GF-D8 (cell line): ENCODE measurements around the gene ATG7.
"Not testable (repeated sequence)": the region's sequence is repeated elsewhere in the genome, so short reads cannot be mapped to it uniquely, and the experiment has no call there.

Source experiments
- DNase-seq: peaks from one replicate; lab custom pipeline; 2025; lab: John Stamatoyannopoulos, UW

The ATG7 gene

DNA sequence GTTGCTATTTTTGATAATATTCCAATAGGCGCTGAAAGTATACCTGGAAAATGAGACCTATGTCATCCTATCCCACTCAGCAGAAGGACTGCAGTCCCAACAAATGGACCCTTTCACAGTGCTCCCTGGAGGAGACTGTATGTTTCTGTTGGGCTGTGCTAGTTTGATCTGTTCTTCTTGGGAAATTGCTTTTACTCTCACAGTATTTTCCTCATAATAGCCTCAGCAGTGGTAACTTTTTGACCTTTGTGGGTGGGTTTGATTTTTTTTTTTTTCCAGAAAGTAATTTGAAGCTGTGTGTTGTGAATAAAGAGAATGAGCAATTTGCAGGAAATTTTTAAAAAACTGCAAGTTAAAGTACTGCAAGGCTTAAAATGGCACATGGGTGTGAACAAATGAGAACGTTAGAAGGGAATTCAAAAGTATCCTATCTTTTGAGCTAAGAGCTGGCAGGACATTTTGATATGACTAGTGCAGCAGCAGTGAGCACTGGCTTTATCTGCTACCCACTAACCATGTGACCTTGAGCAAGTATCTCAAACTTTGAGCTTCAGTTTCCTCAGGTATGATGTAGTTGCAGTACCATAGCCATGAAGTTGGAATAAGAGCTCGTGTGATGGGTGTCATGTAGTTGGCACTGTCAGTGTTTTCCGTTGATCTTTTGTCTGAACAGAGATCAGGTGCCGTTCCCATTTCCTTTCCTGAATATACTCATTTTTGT is 118.4 kb downstream of the ATG7 start:
- no peak for DNase-seq

DNA sequence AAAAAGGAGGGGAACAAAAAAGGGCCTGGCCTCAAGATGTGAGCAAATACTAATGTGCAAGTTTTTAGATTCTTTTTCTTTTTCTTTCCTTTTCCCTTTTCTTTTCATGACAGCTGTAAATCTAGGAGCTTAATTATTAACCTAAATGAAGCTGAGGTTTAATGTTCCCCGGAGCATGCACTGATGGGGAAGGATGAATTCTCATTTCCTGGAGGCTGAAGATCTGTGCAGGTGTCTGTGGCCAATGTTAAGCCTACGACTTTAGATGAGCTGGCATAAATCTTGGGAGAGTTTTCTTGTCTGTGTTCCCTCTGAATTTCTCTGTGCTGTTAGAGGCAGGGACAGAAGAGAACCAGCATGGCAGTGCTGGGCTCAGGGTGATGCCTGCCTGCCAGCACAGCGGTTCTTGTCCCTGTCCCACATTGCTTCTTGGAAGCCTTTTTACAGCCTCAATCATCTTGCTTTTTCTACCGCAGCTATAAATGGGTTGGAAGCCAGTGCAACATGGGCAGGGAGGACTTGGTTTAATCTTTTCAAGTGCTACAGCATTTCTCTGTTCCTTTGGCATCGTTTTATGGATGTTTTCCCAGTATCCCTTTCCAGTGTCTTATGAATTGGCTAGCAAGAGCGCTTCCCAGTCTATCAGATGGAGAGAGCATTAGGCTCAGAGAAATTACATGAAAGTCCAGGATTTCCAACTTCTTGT is 119.1 kb downstream of the ATG7 start:
- no peak for DNase-seq

GRCh38 chr3:11392014-11392859 is 120.0 kb downstream of the ATG7 start:
- no peak for DNase-seq

DNA sequence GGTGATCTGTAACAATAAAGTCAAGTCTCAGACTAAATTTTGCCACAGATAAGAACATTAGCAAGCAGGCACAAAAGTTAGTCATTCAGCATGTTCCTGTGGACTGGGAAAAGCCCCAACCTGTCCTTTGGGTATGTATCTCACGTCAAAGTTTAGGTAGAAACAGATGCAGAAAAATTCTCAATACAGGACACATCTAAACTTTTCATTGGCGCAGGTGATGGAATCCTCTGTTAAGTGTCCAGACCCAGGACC is 120.6 kb downstream of the ATG7 start:
- no peak for DNase-seq

DNA sequence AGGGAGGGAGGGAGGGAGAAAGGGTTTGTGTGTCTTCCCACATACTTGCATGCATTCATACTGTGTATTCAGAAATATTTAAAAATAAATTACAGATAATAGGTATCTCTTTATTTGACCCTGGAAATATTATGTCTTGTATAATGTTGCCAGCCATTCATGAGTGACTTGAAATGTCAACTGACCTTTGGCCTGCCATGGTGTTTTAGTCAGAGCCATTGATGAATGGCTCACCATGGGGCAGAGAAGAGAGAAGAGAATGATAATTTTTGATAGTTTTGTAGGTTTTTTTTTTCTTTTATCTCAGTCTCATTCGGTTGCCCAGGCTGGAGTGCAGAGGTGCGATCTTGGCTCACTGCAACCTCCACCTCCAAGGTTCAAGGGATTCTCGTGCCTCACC is 121.2 kb downstream of the ATG7 start:
- DNase-seq = no peak

GRCh38 chr3:11394392-11394791 is 122.2 kb downstream of the ATG7 start:
- no peak for DNase-seq

- DNase-seq = no peak
Measured at GRCh38 chr3:11400213-11400612, 128.0 kb downstream of the ATG7 start.

DNA sequence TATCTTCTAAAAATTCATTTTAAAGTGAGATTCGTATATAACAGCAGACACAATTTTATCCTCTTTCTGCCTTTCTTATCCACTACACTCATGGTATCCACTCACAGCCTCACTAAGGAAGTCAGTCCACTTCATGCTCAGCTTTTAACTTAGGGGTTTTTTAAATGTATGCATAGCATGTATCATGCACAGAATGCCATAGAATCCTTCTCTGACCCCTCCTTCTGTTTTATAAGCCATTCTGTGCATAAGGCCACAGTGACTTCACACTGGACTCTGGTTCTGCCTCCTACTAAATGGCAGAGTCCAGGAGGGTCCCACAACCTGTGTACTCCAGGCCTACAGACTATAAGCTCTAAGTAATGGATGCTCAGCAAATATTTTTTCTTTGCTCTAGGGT is 129.2 kb downstream of the ATG7 start:
- no peak for DNase-seq

- no peak for DNase-seq
Measured at GRCh38 chr3:11405323-11405722, 133.1 kb downstream of the ATG7 start.

- DNase-seq = no peak
Measured at GRCh38 chr3:11407644-11408043, 135.4 kb downstream of the ATG7 start.

DNA sequence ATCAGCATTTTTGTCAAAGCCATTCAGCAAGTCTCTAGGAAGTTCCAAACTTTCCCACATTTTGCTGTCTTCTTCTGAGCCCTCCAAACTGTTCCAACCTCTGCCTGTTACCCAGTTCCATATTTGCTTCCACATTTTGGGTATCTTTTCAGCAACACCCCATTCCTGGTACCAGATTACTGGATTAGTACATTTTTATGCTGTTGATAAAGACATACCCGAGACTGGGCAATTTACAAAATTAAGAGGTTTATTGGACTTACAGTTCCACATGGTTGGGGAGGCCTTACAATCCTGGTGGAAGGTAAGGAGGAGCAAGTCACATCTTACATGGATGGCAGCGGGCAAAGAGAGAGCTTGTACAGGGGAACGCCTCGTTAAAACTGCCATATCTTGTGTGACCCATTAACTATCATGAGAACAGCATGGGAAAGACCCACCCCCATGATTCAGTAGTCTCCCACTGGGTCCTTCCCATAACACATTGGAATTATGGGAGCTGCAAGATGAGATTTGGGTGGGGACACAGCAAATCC is 136.2 kb downstream of the ATG7 start:
- not testable (repeated sequence) for DNase-seq

GRCh38 chr3:11410564-11410963 is 138.4 kb downstream of the ATG7 start:
- DNase-seq = no peak

GRCh38 chr3:11411956-11412355 is 139.8 kb downstream of the ATG7 start:
- DNase-seq = no peak

- no peak for DNase-seq
Measured at GRCh38 chr3:11413071-11413470, 140.9 kb downstream of the ATG7 start.

GRCh38 chr3:11415099-11415498 is 142.9 kb downstream of the ATG7 start:
- no peak for DNase-seq

GRCh38 chr3:11420066-11420465 is 147.9 kb downstream of the ATG7 start:
- DNase-seq = no peak

GRCh38 chr3:11422291-11422690 is 150.1 kb downstream of the ATG7 start:
- DNase-seq = no peak

DNA sequence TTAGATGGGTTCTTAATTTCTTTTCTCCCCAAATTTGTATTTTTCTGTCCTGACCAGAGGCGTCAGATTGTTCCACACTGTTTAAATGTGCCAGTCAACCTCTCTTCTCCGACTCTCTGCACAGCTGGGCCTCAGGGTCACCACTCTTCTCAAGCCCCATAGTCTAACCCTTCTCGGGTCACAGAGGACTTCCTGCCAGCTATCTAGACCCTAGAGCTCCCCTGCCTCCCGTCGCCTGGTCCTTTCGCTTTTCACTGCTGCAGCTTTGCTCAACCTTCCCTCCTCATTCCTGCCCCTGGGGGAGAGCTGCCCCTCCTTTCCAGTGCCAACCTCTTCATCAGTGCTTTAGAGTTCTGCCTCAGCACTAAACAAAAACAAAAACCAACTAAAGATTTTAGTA is 151.7 kb downstream of the ATG7 start:
- DNase-seq = no peak

DNA sequence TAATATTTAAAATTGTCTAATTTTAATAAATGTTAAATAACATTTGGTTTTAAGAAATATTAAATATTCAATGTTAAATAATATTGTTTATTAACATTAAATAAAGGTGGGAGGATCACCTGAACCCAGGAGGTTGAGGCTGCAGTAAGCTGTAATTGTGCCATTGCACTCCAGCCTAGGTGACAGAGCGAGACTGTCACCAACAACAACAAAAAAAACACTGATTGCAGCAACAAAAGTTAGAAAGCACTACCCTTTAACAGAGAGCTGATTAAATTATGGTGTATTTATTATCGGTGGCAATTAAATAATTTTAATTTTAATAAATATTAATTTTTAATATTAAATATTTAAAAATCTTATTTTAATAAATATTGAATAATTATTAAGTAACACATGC is 152.1 kb downstream of the ATG7 start:
- DNase-seq = no peak

DNA sequence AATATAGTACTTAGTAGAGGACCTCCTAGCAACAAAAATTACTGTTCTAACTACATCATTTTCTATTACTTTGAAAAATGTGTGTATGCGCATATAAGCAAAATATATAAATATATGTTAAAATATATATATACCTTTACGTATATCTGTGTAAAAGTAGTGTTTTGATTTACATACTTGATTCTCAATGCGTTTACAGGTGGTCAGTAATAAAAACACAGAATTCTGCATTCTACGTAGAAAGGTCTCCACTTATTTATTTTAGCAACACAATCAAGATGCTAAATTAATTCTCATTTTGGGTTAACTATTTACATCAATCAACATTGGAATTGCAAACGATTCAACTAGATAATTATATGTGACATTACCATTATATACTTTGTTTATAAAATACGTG is 158.0 kb downstream of the ATG7 start:
- DNase-seq = no peak

GRCh38 chr3:11430624-11431023 is 158.4 kb downstream of the ATG7 start:
- no peak for DNase-seq

DNA sequence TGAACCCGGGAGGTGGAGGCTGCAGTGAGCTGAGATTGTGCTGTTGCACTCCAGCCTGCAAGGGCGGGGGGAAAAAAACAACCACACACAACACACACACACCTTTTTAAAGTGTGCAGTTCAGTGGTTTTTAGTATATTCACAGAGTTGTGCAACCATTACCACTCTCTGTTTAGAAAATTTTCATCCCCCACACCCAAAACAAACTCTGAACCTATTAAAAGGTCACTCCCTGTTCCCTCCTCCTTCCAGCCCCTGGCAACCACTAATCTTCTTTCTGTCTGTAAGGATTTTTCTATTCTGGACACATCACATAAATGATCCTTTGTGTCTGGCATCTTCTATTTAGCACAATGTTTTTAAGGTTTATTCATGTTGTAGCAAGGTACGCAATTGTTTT is 159.1 kb downstream of the ATG7 start:
- DNase-seq = no peak

GRCh38 chr3:11434017-11434526 is 161.9 kb downstream of the ATG7 start:
- no peak for DNase-seq
